Measurements from ENCODE around the gene KCNG2.

The KCNG2 gene

GRCh38 chr18:79944746-79945117, 147.0 kb downstream of the KCNG2 start:
- DNase-seq, result no peak

DNA sequence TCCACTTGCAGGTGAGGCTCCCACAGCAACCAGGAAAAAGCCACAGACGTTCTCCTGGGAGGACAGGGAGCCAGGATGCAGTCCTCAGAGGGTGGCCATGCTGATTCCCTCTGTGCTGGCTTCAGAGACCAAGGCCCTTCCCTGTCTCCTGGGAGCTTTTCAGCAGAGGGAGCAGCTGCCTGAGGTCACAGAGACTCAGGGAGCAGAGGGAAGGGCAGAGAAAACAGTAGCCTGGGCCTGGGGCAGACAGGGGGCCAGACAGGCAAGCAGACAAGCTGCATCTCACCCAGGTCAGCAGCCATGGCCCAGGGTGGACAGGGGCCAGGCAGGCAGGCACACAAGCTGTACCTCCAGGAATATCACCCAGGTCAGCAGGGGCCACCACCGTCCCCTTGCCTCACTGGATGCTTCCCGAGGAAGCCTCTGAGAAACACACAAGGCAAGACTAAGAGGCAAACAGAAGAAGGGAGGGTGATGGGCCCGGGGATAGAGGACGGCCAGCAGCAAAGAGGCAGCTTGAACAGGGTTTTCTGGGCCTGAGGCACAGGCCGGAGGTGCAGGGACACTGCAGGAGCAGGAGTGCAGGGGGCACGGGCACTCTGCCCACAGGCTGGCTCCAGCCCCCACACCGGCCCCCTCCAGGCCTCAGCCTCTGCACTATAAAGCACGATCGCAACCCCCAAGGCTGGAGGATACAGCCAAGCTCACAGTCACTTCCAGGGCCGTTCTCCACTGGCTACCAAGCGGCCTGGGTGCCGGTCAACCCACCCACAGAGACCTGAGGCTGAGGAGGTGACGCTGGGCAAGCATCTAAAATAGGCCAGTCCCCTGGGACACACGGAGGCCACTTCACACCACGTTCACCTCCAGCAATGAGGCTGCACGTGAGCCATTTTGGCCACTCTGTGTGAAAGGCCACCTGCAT, 147.6 kb downstream of the KCNG2 start:
- DNase-seq, result peak; percentile 23

GRCh38 chr18:79947054-79947755, 149.5 kb downstream of the KCNG2 start:
- DNase-seq, result peak; percentile 11

DNA sequence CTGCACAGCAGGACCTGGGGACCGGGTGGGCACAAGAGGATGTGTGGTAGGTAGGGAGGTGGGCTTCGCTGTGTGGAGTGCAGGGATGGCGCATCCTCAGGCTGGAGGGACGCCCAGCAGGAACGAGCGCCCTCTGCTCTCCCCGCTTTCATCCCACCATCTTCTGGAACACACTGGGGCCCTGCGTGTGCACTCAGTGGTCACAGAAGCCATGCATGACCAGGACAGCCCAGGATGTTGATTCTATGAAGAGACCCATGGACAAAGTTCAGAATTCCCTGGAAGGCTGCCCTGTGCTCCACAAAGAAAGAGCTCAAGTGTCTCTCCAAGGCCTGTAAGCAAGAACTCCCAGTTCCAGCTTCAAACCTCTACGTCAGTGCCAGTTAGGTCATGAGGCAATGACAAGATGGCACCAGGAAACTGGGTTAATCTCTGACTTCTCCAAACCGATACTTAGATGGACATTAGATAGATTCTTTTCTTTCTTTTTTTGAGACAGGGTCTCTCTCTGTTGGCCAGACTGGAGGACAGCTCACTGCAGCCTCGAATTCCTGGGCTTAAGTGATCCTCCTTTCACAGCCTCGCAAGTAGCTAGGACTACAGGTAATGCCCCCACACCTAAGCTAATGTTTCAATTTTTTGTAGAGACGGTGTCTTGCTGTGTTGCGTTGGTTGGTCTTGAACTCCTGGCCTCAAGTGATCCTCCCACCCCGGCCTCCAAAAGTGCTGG, 150.3 kb downstream of the KCNG2 start:
- DNase-seq, result peak; percentile 21

DNA sequence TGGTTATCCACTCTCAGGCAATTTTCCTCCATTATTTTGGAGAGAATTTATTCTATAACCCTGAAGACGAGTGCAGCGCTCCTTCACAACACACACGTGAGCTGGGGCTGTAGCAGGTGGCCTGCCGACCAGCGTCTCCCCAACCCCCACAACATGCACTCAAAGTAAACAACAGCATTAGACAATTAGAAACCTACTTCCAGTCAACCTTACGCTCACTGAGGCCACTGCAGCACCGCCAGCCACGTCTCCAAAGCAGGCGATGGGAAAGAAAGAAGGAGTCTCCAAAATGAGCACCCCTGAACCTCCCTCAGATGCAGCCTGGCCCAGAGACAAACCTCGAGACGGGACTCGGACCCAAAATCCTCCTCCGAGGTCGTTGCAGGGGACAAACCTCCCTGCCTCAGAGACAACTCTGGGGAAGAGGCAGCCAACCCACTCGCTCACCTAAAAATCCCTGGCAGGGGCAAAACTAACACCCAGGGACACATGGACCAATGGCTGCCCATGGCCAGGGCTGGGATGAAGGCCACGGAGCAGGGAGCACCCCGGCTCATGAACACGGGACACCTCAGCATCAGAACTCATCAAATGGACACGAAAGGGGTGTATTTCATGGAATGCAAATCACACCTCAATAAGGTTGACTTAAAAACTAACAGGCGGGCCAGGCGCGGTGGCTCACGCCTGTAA, 151.1 kb downstream of the KCNG2 start:
- peak; percentile 25 for DNase-seq

All from activated CD4-positive, CD25-positive, alpha-beta regulatory T cell treated with anti-CD3 and anti-CD28 coated beads, Interleukin-2, amount 50 U/mL, for 72 hours (primary cell).